Tibial nerve (tissue), 4 donors: ENCODE measurements around the gene KLRG1. TPM values are rescaled to one million over a fixed set of nuclear protein-coding genes. Genes with fewer than 3 reads are reported as not detected.
A peak's percentile ranks its signal among the peaks of the same experiment; 100 is the strongest.

Experiments used
- DNase-seq, 2 donors: peaks; one replicate each; pipeline ENCODE4 v3.0.0-alpha.2; 2019; ENCODE audit warnings: low spot score in 2 of 2
- H3K27ac ChIP-seq, 4 donors: fragments of 200-600 bp; sonication (generic) in 3 of 4; one replicate each; pipeline ENCODE4 v1.5.1; 2017 to 2019; ENCODE audit warnings: mild to moderate bottlenecking in 1 of 4
- H3K27me3 ChIP-seq, 2 donors: fragments of 200-600 bp; sonication (generic) in 1 of 2; one replicate each; pipeline versions ENCODE4 v1.5.1 to v1.6.0; 2017 to 2019
- H3K36me3 ChIP-seq, 3 donors: fragments of 200-600 bp; sonication (generic); one replicate each; pipeline ENCODE4 v1.5.1; 2018 to 2019
- H3K4me1 ChIP-seq, 4 donors: fragments of 200-600 bp; sonication (generic) in 3 of 4; one replicate each; pipeline ENCODE4 v1.5.1; 2017 to 2019
- H3K4me3 ChIP-seq, 4 donors: fragments of 200-600 bp; sonication (generic) in 3 of 4; one replicate each; pipeline ENCODE4 v1.5.1; 2017 to 2019; ENCODE audit warnings: mild to moderate bottlenecking in 1 of 4, moderate library complexity in 1 of 4
- H3K9me3 ChIP-seq, 4 donors: fragments of 200-600 bp; sonication (generic) in 3 of 4; one replicate each; pipeline ENCODE4 v1.5.1; 2017 to 2019
- CTCF ChIP-seq, 5 experiments: fragments of 200-600 bp in 3 of 5; fragments of 450-650 bp in 2 of 5; sonication (generic) in 3 of 5; IDR thresholded peaks; one replicate each; pipeline ENCODE4 v1.5.1; 2016 to 2019; ENCODE audit warnings: antibody characterized with exemption in 5 of 5, mild to moderate bottlenecking in 3 of 5, moderate library complexity in 2 of 5
- EP300 ChIP-seq, 2 donors: sonication (generic); formaldehyde crosslinking; IDR thresholded peaks; one replicate each; pipeline ENCODE4 v1.6.1; 2017; ENCODE audit warnings: antibody characterized with exemption in 2 of 2, mild to moderate bottlenecking in 1 of 2
- POLR2A ChIP-seq, 2 donors: fragments of 450-650 bp; IDR thresholded peaks; one replicate each; pipeline ENCODE4 v1.6.1; 2017; ENCODE audit warnings: antibody characterized with exemption in 2 of 2, mild to moderate bottlenecking in 2 of 2, moderate library complexity in 2 of 2
- WGBS, 2 donors: methylation state at CpG; one replicate each; pipeline ENCODE4 v1.1.5; 2018; 5-methylcytosine and 5-hydroxymethylcytosine counted together
- total RNA-seq, 4 donors: library from RNA; depleted of rRNA; stranded (reverse); fragments of >200 nt; gene quantifications; one replicate each; pipeline ENCODE4 v1.1.0, GENCODE V29; 2016

KLRG1 gene
- total RNA-seq, 4 donors from 2014 or later, result 2.7 to 7.9 (median 2.9) TPM; not detected in 1

GRCh38 chr12:9033265-9033887 is 44.0 kb downstream of the KLRG1 start:
- no peaks in the 10 kb centered on the region for H3K27me3 ChIP-seq
- H3K27ac ChIP-seq, result no peak overlapping the region
- TF ChIP-seq EP300 (IDR thresholded peaks at IDR 0.05), result no peak
- H3K4me3 ChIP-seq, result no peak overlapping the region
- no peaks in the 10 kb centered on the region for H3K4me1 ChIP-seq
- no peak for DNase-seq
- no peaks in the 10 kb centered on the region for H3K9me3 ChIP-seq
- no peaks in the 10 kb centered on the region for H3K36me3 ChIP-seq
- 92 to 98% methylated on average over 2 of the region's 2 CpGs for WGBS, 2 donors

DNA sequence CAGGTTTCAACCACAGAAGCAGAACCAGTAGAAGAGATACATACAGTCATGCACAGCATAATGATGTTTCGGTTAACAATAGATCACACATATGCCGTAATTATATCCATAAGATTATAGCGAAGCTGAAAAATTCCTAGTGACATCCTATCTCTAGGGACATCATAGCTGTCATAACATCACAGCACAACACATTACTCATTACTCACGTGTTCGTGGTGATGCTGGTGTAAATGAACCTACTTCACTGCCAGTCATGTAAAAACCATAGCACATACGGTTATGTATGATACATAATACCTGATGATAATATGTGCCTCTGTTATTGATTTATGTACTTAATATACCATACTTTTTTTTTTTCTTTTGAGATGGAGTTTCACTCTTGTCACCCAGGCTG is 44.7 kb downstream of the KLRG1 start:
- H3K9me3 ChIP-seq, result no peaks in the 10 kb centered on the region
- no peak overlapping the region for H3K27ac ChIP-seq
- H3K4me1 ChIP-seq, result no peaks in the 10 kb centered on the region
- DNase-seq, result no peak
- no peak overlapping the region for H3K4me3 ChIP-seq
- no peaks in the 10 kb centered on the region for H3K36me3 ChIP-seq
- 96% methylated on average over 6 of the region's 6 CpGs for WGBS, 2 donors
- H3K27me3 ChIP-seq, result no peaks in the 10 kb centered on the region
- TF ChIP-seq CTCF (IDR thresholded peaks at IDR 0.05) (no peak), POLR2A (IDR thresholded peaks at IDR 0.05) (no peak), EP300 (IDR thresholded peaks at IDR 0.05) (no peak)

DNA sequence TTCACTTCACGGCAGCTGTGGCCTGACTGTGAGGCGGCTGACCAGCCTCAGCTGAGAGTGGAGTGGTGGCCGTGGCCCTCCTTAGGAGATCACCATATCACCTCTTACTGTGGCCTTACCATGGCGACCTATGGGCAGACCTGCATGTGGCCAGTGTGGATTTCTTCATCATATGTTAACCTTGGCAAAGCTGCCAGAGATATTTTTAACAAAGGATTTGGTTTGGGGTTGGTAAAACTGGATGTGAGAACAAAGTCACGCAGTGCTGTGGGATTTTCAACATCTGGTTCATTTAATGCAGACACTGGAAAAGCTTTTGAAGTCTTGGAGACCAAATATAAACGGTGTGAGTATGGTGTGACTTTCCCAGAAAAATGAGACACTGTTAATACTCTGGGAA is 46.9 kb downstream of the KLRG1 start:
- H3K9me3 ChIP-seq, result no peaks in the 10 kb centered on the region
- no peak for DNase-seq
- no peaks in the 10 kb centered on the region for H3K36me3 ChIP-seq
- 74 to 79% methylated on average over 6 of the region's 6 CpGs for WGBS, 2 donors
- H3K27me3 ChIP-seq, result no peaks in the 10 kb centered on the region
- no peak overlapping the region for H3K4me3 ChIP-seq
- H3K27ac ChIP-seq, result no peak overlapping the region
- no peak for TF ChIP-seq CTCF (IDR thresholded peaks at IDR 0.05)
- H3K4me1 ChIP-seq, result no peaks in the 10 kb centered on the region

DNA sequence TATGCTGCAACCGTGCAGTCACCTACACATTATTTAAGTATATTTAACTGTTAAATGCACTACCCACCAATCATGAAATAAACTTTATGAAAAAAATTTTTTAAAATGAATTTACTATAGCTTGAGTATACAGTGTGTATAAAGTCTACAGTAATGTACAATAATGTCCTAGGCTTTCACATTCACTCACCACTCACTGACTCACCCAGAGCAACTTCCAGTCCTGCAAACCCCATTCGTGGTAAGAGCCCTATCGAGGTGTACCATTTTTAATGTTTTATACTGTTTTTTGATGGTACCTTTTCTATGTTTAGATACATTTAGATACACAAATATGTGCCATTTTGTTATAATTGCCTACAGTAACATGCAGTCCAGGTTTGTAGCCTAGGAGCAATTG is 48.1 kb downstream of the KLRG1 start:
- DNase-seq, result no peak
- Histone ChIP-seq H3K4me3 (no peak overlapping the region), H3K36me3 (no peaks in the 10 kb centered on the region), H3K4me1 (no peaks in the 10 kb centered on the region), H3K27me3 (no peaks in the 10 kb centered on the region), H3K27ac (no peak overlapping the region), H3K9me3 (no peaks in the 10 kb centered on the region)
- TF ChIP-seq POLR2A (IDR thresholded peaks at IDR 0.05) (no peak), CTCF (IDR thresholded peaks at IDR 0.05) (no peak), EP300 (IDR thresholded peaks at IDR 0.05) (no peak)
- WGBS, 2 donors, result 87 to 92% methylated on average over 3 of the region's 3 CpGs

DNA sequence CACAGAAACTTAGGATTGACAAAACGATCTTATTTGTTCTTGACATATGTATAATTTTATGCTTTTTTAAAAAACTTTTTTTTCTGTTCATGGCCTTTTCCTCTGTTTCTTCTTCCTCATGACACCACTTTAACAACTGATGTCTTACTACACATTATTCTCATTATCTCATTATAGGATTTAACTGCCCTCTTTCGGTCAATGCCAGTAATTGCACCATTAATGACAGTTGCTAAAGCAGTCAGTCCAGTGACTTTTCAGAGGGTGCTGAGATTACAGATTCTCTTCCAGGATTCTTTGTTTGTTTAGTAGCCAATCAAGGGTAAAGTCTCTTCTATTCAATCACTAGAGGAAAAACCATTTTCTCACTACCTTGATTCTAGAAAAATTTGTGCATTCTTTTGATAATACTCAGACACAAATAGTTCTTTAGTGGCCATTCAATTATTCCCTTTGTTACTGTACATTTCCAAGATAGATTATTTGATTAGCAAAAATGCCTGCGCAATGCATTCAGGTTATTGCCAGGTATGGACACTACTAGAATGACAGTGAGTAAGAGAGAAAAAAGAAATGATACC is 50.1 kb downstream of the KLRG1 start:
- Histone ChIP-seq H3K27me3 (no peaks in the 10 kb centered on the region), H3K4me1 (no peaks in the 10 kb centered on the region), H3K9me3 (no peaks in the 10 kb centered on the region), H3K36me3 (no peaks in the 10 kb centered on the region), H3K27ac (no peak overlapping the region), H3K4me3 (no peak overlapping the region)
- DNase-seq, result peak in 1 of 2 donors; percentile 42
- 11 to 15% methylated on average over 3 of the region's 3 CpGs for WGBS, 2 donors
- no peak for TF ChIP-seq EP300 (IDR thresholded peaks at IDR 0.05)
- peak; percentile 70 to 75 (median 73) for TF ChIP-seq CTCF (IDR thresholded peaks at IDR 0.05)
